ENCODE data around the gene CCND3. TPM values are rescaled to one million over a fixed set of nuclear protein-coding genes. Genes with fewer than 3 reads are reported as not detected.
"Not testable (repeated sequence)": the region's sequence is repeated elsewhere in the genome, so short reads cannot be mapped to it uniquely, and the experiment has no call there.

The CCND3 gene
- total RNA-seq, 1 donor from 2014 or later: 37.2 TPM

- Mint-ChIP-seq H3K4me3 (no peak overlapping the region), H3K4me1 (peaks cover 28% of the 10 kb centered on the region), H3K36me3 (no peaks in the 10 kb centered on the region), H3K27ac (no peak overlapping the region), H3K9me3 (no peaks in the 10 kb centered on the region), H3K27me3 (ENCODE audit: low read depth) (no peaks in the 10 kb centered on the region)
- TF ChIP-seq, protein P1, sequence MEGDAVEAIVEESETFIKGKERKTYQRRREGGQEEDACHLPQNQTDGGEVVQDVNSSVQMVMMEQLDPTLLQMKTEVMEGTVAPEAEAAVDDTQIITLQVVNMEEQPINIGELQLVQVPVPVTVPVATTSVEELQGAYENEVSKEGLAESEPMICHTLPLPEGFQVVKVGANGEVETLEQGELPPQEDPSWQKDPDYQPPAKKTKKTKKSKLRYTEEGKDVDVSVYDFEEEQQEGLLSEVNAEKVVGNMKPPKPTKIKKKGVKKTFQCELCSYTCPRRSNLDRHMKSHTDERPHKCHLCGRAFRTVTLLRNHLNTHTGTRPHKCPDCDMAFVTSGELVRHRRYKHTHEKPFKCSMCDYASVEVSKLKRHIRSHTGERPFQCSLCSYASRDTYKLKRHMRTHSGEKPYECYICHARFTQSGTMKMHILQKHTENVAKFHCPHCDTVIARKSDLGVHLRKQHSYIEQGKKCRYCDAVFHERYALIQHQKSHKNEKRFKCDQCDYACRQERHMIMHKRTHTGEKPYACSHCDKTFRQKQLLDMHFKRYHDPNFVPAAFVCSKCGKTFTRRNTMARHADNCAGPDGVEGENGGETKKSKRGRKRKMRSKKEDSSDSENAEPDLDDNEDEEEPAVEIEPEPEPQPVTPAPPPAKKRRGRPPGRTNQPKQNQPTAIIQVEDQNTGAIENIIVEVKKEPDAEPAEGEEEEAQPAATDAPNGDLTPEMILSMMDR (IDR thresholded peaks at IDR 0.05; ENCODE audit: unreplicated experiment): no peak
- no peak for DNase-seq (ENCODE audit: low spot score in 2 of 2, unreplicated experiment in 2 of 2)
Measured at GRCh38 chr6:41943456-41943855, 1.8 kb upstream of the CCND3 start.

DNA sequence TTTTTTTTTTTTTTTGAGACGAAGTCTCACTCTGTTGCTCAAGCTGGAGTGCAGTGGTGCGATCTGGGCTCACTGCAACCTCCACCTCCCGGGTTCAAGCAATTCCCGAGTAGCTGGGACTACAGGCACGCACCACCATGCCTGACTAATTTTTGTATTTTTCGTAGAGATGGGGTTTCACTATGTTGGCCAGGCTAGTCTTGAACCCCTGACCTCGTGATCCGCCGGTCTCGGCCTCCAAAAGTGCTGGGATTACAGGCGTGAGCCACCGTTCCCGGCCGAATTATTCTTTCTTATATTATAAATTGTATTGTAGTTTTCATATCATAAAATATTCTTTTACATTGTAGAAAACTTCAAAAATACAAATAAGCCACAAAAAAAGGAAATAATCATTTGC lies 1.3 kb upstream of the CCND3 start:
- DNase-seq (ENCODE audit: low spot score in 2 of 2, unreplicated experiment in 2 of 2); H3K4me3 Mint-ChIP-seq; H3K27me3 Mint-ChIP-seq (ENCODE audit: low read depth); H3K9me3 Mint-ChIP-seq; H3K27ac Mint-ChIP-seq; H3K36me3 Mint-ChIP-seq: not testable (repeated sequence)
- peaks cover 33% of the 10 kb centered on the region for H3K4me1 Mint-ChIP-seq

DNA sequence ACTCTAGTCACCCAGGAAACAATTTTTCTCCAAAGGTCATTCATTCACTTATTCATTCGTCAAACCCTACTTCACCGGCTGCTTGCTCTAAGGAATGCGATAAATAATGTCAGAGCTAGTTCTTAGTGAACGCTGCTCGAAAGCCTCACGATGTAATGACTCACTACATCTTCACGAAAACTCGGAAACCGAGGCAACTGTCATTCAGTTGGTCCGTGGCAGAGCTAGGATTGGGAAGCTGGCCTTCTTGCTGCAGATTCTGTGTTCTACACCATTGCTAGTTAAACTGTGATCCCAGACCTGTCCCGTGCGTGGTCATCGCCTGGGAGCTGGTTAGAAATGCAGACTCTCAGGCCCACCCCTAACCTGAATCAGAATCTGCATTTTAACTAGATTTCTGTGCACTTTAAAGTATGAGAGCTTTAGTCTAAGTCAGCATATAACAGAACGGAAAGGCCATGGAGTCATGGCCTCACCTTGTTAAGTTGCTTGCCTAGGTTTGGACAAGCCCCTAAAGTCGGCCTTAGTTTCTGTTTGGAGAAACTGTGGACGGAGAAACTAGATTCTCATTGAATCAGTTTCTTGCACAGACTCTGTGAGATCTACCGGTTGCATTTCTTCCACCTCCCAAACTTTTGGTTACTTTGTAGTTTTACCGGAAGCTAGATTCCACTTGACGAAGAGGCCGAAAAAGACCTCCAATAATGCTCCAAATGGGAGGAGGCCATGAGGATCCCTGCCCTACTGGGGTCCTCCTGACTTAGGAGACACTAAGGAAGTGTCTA lies 651 bp upstream of the CCND3 start:
- TF ChIP-seq, protein P1 (IDR thresholded peaks at IDR 0.05; ENCODE audit: unreplicated experiment): no peak
- H3K9me3 Mint-ChIP-seq: no peaks in the 10 kb centered on the region
- no peak for DNase-seq (ENCODE audit: low spot score in 2 of 2, unreplicated experiment in 2 of 2)
- H3K27ac Mint-ChIP-seq: peak overlapping the region; percentile 89
- H3K4me3 Mint-ChIP-seq: peak overlapping the region; percentile 83
- no peaks in the 10 kb centered on the region for H3K36me3 Mint-ChIP-seq
- peaks cover 40% of the 10 kb centered on the region for H3K4me1 Mint-ChIP-seq
- H3K27me3 Mint-ChIP-seq (ENCODE audit: low read depth): no peaks in the 10 kb centered on the region

DNA sequence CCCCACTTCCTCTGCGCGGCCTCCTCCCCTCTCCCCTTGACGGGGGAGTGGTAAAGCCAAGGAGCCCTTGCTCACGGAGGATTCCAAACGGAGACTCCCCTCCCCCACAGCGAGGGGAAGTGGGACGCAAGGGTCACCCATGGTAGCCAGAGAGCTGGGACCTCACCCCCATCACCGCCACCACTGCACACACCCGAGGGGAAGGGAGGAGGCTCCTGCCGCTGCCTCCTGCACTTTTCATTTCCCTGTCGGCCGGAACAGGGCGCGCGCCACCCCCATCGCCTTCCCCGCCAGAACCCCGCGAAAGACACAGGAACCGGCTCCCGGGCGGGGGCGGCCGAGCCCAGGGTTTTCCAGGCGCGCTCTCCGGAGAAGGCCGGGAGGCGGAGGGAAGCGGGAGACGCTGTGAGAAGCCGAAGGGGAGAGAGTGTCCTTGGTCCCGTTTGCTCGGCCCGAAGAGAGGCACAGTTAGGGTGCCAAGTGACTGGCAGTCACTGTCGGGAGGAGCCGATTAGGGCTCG lies 789 bp downstream of the CCND3 start:
- Mint-ChIP-seq H3K9me3 (no peaks in the 10 kb centered on the region), H3K36me3 (peaks cover 3% of the 10 kb centered on the region), H3K4me1 (peaks cover 44% of the 10 kb centered on the region), H3K27ac (peak overlapping the region; percentile 94), H3K27me3 (ENCODE audit: low read depth) (no peaks in the 10 kb centered on the region), H3K4me3 (peak overlapping the region; percentile 83)
- peak in 1 of 2 experiments; percentile 52 for DNase-seq (ENCODE audit: low spot score in 2 of 2, unreplicated experiment in 2 of 2)
- TF ChIP-seq, protein P1 (IDR thresholded peaks at IDR 0.05; ENCODE audit: unreplicated experiment): no peak

GRCh38 chr6:41939848-41940758 lies 1.5 kb downstream of the CCND3 start:
- H3K4me1 Mint-ChIP-seq: peaks cover 44% of the 10 kb centered on the region
- H3K4me3 Mint-ChIP-seq: peak overlapping the region; percentile 83

More at GRCh38 chr6:41939848-41940758, 1.5 kb downstream of the CCND3 start:
- Mint-ChIP-seq H3K27me3 (ENCODE audit: low read depth) (no peaks in the 10 kb centered on the region), H3K27ac (peak overlapping the region; percentile 94), H3K36me3 (peaks cover 3% of the 10 kb centered on the region), H3K9me3 (no peaks in the 10 kb centered on the region)
- DNase-seq (ENCODE audit: low spot score in 2 of 2, unreplicated experiment in 2 of 2): peak in 1 of 2 experiments; percentile 46
- TF ChIP-seq, protein P1 (IDR thresholded peaks at IDR 0.05; ENCODE audit: unreplicated experiment): no peak
